DND-41 (cell line): ENCODE measurements around the gene NPSR1.

Experiments
- ATAC-seq: fragments of 200-7000 bp; cut with Tn5 transposase; 3 replicates; pipeline ENCODE4 v1.9.1; 2021; ENCODE audit warnings: low read depth; ENCODE audit not compliant: insufficient read depth
- DNase-seq: peaks from one replicate; pipeline ENCODE4 v3.0.0-alpha.2; 2020
- H2AFZ ChIP-seq: 2 replicates; pipeline ENCODE4 v1.6.0; 2012; ENCODE audit warnings: low read depth, low read length
- H3K27ac ChIP-seq: 2 replicates; pipeline ENCODE4 v1.5.1; 2012; ENCODE audit warnings: low read length, inconsistent platforms
- H3K27me3 ChIP-seq: fragments of 200-600 bp; sonication (generic); 2 replicates; pipeline ENCODE4 v1.6.0; 2012; ENCODE audit warnings: low read length, mild to moderate bottlenecking, inconsistent platforms; ENCODE audit not compliant: insufficient read depth, poor library complexity
- H3K36me3 ChIP-seq: 2 replicates; pipeline ENCODE4 v1.5.1; 2012; ENCODE audit warnings: low read length, inconsistent platforms; ENCODE audit not compliant: insufficient read depth
- H3K4me1 ChIP-seq: 2 replicates; pipeline ENCODE4 v1.5.1; 2012; ENCODE audit warnings: mild to moderate bottlenecking, low read length; ENCODE audit not compliant: insufficient read depth
- H3K4me2 ChIP-seq: 2 replicates; pipeline ENCODE4 v1.6.0; 2012; ENCODE audit warnings: mild to moderate bottlenecking, moderate library complexity, low read length, inconsistent platforms; ENCODE audit not compliant: insufficient read depth
- H3K4me3 ChIP-seq, 2 experiments: fragments of 200-600 bp in 1 of 2; shearing (Covaris generic) in 1 of 2; 2 replicates each; pipeline ENCODE4 v1.5.1; 2012 to 2016; ENCODE audit warnings: inconsistent platforms in 2 of 2, low read length in 2 of 2, mild to moderate bottlenecking in 2 of 2, low read depth in 1 of 2, moderate library complexity in 1 of 2
- H3K79me2 ChIP-seq: 2 replicates; pipeline ENCODE4 v1.6.0; 2012; ENCODE audit warnings: low read length, inconsistent platforms; ENCODE audit not compliant: insufficient read depth
- H3K9ac ChIP-seq: 2 replicates; pipeline ENCODE4 v1.6.0; 2012; ENCODE audit warnings: low read depth, mild to moderate bottlenecking, inconsistent platforms, low read length, moderate library complexity
- H3K9me3 ChIP-seq: 2 replicates; pipeline ENCODE4 v1.5.1; 2012; ENCODE audit warnings: low read length, moderate library complexity, mild to moderate bottlenecking, inconsistent platforms; ENCODE audit not compliant: insufficient read depth, severe bottlenecking
- H4K20me1 ChIP-seq: 2 replicates; pipeline ENCODE4 v1.6.0; 2012; ENCODE audit warnings: low read length; ENCODE audit not compliant: insufficient read depth
- CTCF ChIP-seq: IDR thresholded peaks from 2 replicates; pipeline ENCODE4 v1.5.1; 2012; ENCODE audit warnings: borderline replicate concordance, low read length, moderate library complexity, mild to moderate bottlenecking; ENCODE audit not compliant: poor library complexity, severe bottlenecking; ENCODE audit errors: extremely low read depth
- EZH2 ChIP-seq: IDR thresholded peaks from 3 replicates; pipeline ENCODE4 v1.6.1; 2012; ENCODE audit warnings: borderline replicate concordance, low read depth, mild to moderate bottlenecking, moderate library complexity, low read length, inconsistent platforms; ENCODE audit not compliant: severe bottlenecking

NPSR1 gene

GRCh38 chr7:34844406-34844805 is 186.4 kb downstream of the NPSR1 start:
- no peaks in the 10 kb centered on the region for H3K79me2 ChIP-seq
- H3K36me3 ChIP-seq: no peaks in the 10 kb centered on the region
- no peak overlapping the region for H3K4me3 ChIP-seq
- no peaks in the 10 kb centered on the region for H3K4me1 ChIP-seq
- no peak for TF ChIP-seq EZH2
- TF ChIP-seq CTCF: no peak
- H3K27ac ChIP-seq: no peak overlapping the region
- H3K27me3 ChIP-seq: no peaks in the 10 kb centered on the region
- DNase-seq (no peak), ATAC-seq (no peak)
- no peak overlapping the region for H2AFZ ChIP-seq
- no peaks in the 10 kb centered on the region for H4K20me1 ChIP-seq
- H3K4me2 ChIP-seq: no peak overlapping the region
- H3K9ac ChIP-seq: no peak overlapping the region
- no peaks in the 10 kb centered on the region for H3K9me3 ChIP-seq

- ATAC-seq: no peak
- DNase-seq: no peak
- H3K36me3 ChIP-seq: no peaks in the 10 kb centered on the region
- H3K27me3 ChIP-seq: no peaks in the 10 kb centered on the region
- H4K20me1 ChIP-seq: no peaks in the 10 kb centered on the region
- H2AFZ ChIP-seq: no peak overlapping the region
- no peak overlapping the region for H3K4me2 ChIP-seq
- no peaks in the 10 kb centered on the region for H3K9me3 ChIP-seq
- no peak overlapping the region for H3K4me3 ChIP-seq
- H3K27ac ChIP-seq: no peak overlapping the region
- TF ChIP-seq EZH2 (no peak), CTCF (no peak)
- no peak overlapping the region for H3K9ac ChIP-seq
- no peaks in the 10 kb centered on the region for H3K79me2 ChIP-seq
- no peaks in the 10 kb centered on the region for H3K4me1 ChIP-seq
These were observed 187.1 kb downstream of the NPSR1 start for GRCh38 chr7:34844936-34845665.

DNA sequence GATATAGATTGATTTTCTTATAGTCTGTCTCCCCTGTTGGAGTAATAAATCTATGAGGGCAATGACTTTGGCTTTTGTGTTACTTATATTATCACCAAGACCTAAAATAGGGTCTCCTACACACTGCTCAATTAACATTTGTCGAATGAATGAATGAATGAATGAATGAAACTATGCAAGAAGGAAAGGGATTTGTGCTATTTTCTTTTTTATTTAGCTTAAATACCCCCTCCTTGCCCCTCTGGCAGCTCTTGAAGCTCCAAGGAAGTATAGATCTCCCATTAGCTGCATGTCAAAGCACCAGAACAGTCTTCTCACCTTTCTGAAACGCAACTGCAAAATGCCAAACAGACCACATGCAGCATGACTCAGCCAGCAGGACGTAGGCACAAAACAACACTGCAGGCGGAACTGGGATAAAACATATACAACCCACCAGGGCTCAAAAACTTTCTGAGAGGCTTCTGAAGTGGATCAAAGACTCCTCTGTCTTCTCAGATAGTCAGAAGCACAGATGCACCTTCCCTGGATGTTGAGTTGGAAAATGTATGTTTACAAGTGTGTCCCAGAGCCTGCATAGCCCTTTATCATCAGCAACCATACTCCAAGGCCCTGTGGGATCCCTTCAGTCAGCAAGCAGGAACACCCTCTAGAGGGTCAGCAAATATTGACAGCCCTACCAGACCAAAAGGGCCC is 187.8 kb downstream of the NPSR1 start:
- Histone ChIP-seq H3K27me3 (no peaks in the 10 kb centered on the region), H3K4me3 (no peak overlapping the region), H4K20me1 (no peaks in the 10 kb centered on the region), H2AFZ (no peak overlapping the region), H3K9ac (no peak overlapping the region), H3K9me3 (no peaks in the 10 kb centered on the region), H3K79me2 (no peaks in the 10 kb centered on the region), H3K36me3 (no peaks in the 10 kb centered on the region), H3K4me2 (no peak overlapping the region), H3K4me1 (no peaks in the 10 kb centered on the region), H3K27ac (no peak overlapping the region)
- ATAC-seq (no peak), DNase-seq (no peak)
- TF ChIP-seq EZH2 (no peak), CTCF (no peak)
